GM21529 (cell line): ENCODE data around the gene TEK.

ENCODE experiments used
- ATAC-seq: cut with Tn5 transposase; IDR thresholded peaks from one replicate; pipeline ENCODE4 v1.9.1; 2021; ENCODE audit not compliant: unreplicated experiment

The TEK gene

DNA sequence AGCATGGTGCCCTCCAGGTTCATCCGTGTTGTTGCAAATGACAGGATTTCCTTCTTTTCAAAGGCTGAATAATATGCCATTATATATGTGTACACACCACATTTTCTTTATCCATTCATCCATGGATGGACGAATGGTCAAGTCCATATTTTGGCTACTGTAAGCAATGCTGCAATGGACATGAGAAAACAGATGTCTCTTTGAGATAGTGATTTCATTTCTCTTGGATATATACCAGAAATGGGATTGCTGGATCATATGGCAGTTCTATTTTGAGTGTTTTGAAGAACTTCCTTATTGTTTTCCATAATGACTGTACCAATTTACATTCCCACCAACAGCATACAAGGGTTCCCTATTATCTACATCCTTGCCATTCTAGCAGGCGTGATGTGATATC, 67.9 kb downstream of the TEK start:
- ATAC-seq = no peak

DNA sequence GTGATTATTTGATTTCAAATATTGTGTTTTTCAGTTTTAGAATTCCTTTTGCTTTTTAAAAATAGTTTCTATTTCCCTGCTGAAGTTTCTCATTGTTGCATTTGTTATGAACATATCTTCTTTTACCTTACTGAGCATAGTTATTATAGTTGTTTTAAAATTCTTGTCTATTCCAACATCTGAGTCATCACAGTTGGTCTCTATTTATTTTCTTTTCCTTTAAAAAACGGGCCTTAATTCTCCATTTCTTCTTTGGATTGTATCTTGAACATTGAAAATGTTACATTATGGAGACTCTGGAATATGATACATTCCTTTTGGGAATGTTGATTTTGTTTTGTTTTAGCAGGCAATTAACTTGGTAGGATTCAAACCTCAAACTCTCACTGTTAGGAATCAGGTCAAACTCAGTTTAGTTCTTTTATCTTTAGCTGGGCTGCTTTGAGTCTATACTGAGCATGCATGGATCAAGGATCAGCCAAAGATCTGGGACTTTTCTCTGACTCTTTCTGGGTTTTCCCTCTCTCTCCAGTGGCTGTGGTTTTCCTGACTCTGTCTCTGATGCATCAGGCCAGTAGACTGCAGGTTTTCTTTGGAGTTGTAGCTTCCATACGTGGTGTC, 70.3 kb downstream of the TEK start:
- ATAC-seq = no peak

- ATAC-seq = no peak
Observed at GRCh38 chr9:27181381-27181780, 72.4 kb downstream of the TEK start.

- no peak for ATAC-seq
Observed at GRCh38 chr9:27182421-27182820, 73.4 kb downstream of the TEK start.

DNA sequence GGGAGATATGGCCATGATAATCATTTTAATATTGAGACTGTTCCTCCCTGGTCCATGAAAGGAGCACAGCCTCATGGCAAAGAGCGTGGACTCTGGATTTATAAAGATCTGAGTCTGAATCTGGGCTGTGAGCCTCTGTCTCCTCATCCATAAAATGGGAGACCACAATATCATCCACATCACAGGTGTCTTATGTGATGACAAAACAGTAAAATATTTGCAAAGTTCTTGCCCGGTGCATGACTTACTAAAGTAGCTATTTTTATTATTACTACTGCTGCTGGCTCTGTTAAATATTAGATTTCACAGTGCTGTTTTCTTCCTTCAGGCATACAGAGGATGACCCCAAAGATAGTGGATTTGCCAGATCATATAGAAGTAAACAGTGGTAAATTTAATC, 74.1 kb downstream of the TEK start:
- no peak for ATAC-seq

- no peak for ATAC-seq
Observed at GRCh38 chr9:27183701-27184100, 74.7 kb downstream of the TEK start.

- ATAC-seq = no peak
Observed at GRCh38 chr9:27184556-27185351, 75.7 kb downstream of the TEK start.

- ATAC-seq = no peak
Observed at GRCh38 chr9:27188426-27188825, 79.4 kb downstream of the TEK start.

- no peak for ATAC-seq
Observed at GRCh38 chr9:27189426-27189825, 80.4 kb downstream of the TEK start.

DNA sequence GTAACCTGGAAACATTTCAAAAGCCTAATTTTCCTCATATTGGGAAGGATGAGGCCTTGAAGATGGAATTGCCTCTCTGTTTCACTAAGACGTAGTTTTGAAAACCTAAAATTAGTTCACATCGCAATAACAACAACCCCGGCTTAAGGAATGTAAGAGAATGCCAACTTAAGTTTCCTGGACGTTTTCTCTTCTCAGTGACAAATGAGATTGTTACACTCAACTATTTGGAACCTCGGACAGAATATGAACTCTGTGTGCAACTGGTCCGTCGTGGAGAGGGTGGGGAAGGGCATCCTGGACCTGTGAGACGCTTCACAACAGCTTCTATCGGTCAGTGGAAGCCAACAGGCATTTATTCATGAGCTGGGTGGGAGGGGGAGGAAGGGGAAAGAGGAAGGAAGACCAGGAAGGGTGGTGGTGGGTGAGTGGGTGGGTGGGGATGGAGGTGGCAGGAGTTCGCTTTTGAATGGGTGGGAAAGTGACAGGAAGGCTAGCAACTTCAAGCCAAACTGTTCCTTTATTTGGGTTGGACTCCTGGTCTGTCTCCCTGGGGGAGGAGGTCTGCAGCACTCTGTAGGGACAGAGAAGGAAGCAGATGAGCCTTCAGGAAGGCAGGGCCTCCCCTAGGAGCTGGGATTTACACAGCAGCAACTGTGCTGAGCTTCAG, 83.4 kb downstream of the TEK start:
- ATAC-seq = no peak

GRCh38 chr9:27193886-27194285, 84.9 kb downstream of the TEK start:
- ATAC-seq = no peak

- ATAC-seq = no peak
Observed at GRCh38 chr9:27194401-27195091, 85.5 kb downstream of the TEK start.

- ATAC-seq = no peak
Observed at GRCh38 chr9:27195191-27195590, 86.2 kb downstream of the TEK start.

DNA sequence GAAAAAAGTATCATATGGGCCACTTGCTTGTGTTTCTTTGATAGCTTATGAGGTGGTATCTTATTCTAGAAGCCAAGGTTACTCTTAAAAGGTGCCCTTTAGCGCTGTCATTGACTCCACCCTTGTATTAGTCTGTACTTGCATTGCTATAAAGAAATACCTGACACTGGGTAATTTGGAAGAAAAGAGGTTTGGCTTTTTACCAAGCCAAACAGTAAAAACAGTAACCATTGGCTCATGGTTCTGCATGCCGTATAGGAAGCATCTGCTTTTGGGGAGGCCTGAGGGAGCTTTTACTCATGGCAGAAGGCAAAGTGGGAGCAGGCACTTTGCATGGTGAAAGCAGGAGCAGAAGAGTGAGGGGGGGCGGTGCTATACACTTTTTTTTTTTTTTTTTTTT, 87.4 kb downstream of the TEK start:
- ATAC-seq = no peak

DNA sequence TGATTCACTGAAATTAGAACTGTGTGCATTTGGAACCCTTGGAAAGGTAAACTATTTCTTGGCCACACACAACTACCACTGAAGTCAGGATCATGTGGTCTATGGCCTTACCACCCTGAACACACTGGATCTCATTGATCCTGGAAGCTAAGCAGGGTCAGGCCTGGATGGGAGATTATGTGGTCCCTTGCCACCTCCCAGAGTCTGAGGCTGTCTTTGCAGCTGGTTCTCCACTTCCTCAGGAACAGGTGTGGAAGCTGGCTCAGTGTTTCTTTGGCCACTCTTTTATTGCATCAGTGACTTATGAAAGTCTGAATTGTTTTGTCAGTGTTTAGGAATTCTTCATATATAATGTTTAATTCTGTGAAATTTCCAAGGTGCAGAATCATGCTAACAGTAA, 89.2 kb downstream of the TEK start:
- ATAC-seq = no peak

DNA sequence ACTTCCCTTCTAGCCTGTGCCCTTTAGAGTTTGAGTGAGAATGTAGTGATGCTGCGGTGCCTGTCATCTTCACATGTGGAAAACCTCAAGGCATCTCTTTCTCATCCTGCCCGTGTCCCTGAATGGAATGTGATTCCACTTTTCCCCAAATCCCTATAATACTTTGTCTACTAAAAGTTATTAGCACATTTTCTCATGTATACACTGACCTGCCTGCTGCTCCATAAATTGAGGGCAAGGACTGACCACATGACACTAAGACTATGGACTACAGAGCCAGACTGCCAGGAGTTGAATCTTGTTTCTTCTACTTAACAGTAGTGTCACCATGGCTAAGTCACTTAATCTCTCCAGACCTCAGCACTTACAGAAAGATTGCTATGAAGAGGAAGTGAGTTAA, 93.0 kb downstream of the TEK start:
- no peak for ATAC-seq

GRCh38 chr9:27203783-27204182, 94.8 kb downstream of the TEK start:
- no peak for ATAC-seq

DNA sequence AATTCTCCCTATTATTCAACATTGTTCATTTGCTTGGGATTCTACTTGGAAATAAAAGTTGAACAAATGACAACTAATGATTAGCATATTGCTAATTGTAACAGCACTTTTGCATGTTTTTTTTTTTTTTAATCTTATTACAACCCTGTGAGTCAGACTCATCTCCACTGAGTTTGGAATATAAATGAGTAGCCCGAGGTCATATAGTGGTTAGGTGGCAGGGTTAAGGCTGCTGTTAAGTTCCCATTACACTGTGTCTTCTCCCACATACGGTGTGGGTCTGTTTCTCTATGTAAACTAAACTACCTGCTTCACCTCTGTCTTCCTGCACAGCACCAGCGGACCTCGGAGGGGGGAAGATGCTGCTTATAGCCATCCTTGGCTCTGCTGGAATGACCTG, 95.6 kb downstream of the TEK start:
- ATAC-seq = no peak

DNA sequence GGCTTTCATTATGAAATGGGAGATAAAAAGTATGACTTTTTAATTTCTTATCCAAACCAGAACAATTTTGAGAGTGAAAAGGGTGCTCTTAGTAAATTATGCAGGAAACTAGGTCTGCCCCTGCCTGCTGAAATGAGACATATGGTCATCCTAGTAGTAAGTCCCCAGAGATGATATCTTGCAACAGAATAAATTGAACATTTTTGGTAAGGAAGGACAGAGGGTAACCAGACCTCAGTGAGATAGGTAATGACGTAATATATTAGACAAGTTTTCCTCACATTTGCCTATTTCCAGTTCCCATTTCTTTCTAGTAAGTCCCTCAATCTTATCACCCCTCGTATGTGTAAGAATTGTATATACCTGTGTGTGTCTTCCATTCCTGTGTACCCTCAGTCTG, 96.2 kb downstream of the TEK start:
- no peak for ATAC-seq

- ATAC-seq = no peak
Observed at GRCh38 chr9:27206041-27206440, 97.0 kb downstream of the TEK start.

DNA sequence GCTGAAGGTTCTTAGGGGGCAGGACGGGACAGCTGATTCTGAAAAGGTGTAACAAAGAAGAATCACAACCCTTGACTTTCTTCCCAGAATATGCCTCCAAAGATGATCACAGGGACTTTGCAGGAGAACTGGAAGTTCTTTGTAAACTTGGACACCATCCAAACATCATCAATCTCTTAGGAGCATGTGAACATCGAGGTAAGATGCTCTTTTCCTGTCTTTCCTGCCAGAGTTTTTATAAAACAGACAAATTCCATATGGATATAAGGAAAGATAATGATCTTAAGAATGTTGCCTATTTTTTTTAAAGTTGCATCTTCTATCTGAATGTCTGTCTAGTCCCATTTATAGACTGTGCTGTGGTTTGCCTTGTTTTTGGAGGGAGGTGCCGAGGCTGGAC, 100.0 kb downstream of the TEK start:
- no peak for ATAC-seq

DNA sequence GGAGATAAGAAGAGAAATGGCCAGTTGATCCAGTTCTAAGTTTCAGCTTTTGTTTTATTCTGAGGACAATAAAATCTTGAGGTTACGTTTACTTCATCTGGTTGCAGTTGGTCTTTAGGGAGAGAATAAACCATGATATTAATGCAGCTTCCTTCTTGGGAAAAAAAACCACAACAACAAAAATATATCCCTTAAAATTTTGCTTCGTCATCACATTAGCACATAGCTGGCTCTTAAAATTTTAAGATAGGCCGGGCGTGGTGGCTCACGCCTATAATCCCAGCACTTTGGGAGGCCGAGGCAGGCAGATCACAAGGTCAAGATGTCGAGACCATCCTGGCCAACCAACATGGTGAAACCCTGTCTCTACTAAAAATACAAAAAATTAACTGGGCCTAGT, 101.6 kb downstream of the TEK start:
- no peak for ATAC-seq
